Measurements from ENCODE around the gene GRIK4. TPM values are rescaled to one million over a fixed set of nuclear protein-coding genes. Genes with fewer than 3 reads are reported as not detected.

GRIK4 gene
- total RNA-seq, 2 donors from 2014 or later = not detected

GRCh38 chr11:120918257-120918656 is 406.7 kb downstream of the GRIK4 start:
- no peak for DNase-seq (ENCODE audit: low spot score in 2 of 2)
- no peak for ATAC-seq
- H3K36me3 Mint-ChIP-seq = no peaks in the 10 kb centered on the region
- H3K27ac Mint-ChIP-seq = no peak overlapping the region
- H3K9me3 Mint-ChIP-seq = no peaks in the 10 kb centered on the region

- H3K9me3 Mint-ChIP-seq = no peaks in the 10 kb centered on the region
- DNase-seq (ENCODE audit: low spot score in 2 of 2) (no peak), ATAC-seq (no peak)
- no peak overlapping the region for H3K27ac Mint-ChIP-seq
- H3K36me3 Mint-ChIP-seq = no peaks in the 10 kb centered on the region
These were observed 407.5 kb downstream of the GRIK4 start for GRCh38 chr11:120919045-120919444.

DNA sequence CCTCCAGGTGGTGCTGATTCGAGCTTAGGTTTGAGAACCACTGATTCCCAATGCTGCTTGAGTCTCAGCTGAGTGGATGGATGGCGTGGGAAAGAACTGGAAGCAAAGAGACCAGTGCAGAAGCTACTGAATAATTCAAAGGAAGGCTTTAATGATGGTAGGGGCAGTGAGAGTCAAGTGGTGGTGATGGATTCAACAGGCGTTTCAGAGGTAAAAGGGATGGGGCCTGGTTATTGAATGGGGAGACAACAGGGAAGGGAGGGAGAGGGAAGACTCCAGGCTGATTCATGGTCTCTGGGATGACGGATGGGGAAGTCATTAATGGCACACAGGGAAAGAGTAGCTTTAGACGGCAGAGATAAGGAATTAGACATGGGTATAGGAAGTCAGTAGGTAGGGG is 408.0 kb downstream of the GRIK4 start:
- Mint-ChIP-seq H3K36me3 (no peaks in the 10 kb centered on the region), H3K27ac (no peak overlapping the region), H3K9me3 (no peaks in the 10 kb centered on the region)
- DNase-seq (ENCODE audit: low spot score in 2 of 2) (no peak), ATAC-seq (no peak)

DNA sequence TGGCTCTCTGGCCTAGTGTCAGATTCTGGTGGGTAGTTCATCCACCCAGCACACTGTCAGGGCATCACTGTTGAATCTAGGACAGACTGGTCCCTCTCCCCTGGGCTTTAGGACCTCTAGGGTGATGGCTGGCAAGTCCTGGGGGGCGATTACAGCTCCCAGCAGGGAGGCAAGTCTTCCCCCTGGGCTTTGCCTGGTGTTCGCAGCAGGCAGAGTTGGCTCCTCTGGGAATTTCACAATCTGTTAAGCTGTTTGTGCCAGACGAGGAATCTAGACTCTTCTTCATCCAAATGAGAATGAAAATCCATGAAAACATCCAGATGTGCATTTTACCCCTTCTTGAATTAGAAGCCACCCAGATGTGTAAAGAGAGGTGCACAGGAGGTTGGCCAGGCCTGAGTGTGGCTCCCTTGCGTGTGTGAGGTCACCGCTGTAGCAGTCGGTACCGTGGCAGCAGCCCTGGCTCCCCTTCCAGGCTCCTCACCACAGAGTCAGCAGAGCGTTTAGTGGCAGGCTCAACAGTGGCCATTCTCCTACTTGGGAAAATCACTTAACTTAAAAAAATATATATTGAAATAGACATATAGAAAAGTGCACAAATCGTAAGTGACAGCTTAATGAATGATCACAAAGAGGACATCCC is 412.4 kb downstream of the GRIK4 start:
- no peak for ATAC-seq
- Mint-ChIP-seq H3K36me3 (no peaks in the 10 kb centered on the region), H3K9me3 (no peaks in the 10 kb centered on the region), H3K27ac (no peak overlapping the region)
- no peak for DNase-seq (ENCODE audit: low spot score in 2 of 2)

DNA sequence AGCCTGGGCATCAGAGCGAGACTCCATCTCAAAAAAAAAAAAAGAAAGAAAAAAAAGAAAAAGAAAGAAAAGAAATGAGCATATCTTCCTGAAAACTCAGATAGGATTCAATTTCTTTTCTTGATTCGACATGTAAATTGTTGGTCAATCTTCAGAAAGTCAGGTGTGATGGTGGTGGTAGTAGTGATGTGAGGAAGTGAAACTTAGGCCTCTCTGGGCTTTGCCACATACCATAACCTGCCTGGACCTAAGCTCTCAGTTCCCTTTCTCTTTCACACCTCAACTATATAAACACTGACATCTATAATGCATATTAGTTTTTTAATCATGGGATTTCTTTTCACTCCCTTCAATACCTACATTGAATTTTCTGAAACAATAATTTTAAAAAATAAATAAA is 414.4 kb downstream of the GRIK4 start:
- Mint-ChIP-seq H3K27ac (no peak overlapping the region), H3K36me3 (no peaks in the 10 kb centered on the region), H3K9me3 (no peaks in the 10 kb centered on the region)
- ATAC-seq (no peak), DNase-seq (ENCODE audit: low spot score in 2 of 2) (no peak)

GRCh38 chr11:120928627-120929026 is 417.1 kb downstream of the GRIK4 start:
- DNase-seq (ENCODE audit: low spot score in 2 of 2) = no peak
- no peak for ATAC-seq
- Mint-ChIP-seq H3K9me3 (no peaks in the 10 kb centered on the region), H3K27ac (no peak overlapping the region), H3K36me3 (no peaks in the 10 kb centered on the region)

- DNase-seq (ENCODE audit: low spot score in 2 of 2) = no peak
- H3K36me3 Mint-ChIP-seq = no peaks in the 10 kb centered on the region
- no peak overlapping the region for H3K27ac Mint-ChIP-seq
- H3K9me3 Mint-ChIP-seq = no peaks in the 10 kb centered on the region
- ATAC-seq = no peak
These were observed 417.5 kb downstream of the GRIK4 start for GRCh38 chr11:120929090-120929489.

DNA sequence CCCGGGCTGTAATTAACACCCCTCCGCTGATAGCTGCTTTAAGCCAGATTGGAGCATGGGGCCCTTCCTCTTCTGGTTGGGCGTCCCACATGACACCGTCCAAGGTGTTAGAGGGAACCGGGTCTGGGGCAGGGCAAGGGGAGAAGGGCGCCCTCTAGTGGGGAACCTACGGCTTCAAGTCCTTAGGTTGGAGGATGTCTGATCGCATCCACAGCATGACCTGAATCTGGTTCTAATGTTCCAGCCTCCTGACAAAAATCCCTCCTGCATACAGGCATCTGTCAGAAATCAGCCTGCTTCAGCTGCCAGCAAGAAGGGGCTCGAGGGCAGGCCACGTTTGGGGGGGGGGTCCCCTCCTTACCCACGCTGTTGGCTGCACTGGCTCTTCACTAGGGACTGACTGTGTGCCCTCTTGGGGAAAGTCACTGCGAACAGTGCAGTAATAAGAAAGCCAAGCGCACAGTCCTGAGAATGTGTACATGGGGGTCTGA is 418.2 kb downstream of the GRIK4 start:
- ATAC-seq (peak; percentile 72 to 81), DNase-seq (ENCODE audit: low spot score in 2 of 2) (peak in 1 of 2 donors; percentile 58)
- Mint-ChIP-seq H3K27ac (no peak overlapping the region), H3K36me3 (no peaks in the 10 kb centered on the region), H3K9me3 (no peaks in the 10 kb centered on the region)

DNA sequence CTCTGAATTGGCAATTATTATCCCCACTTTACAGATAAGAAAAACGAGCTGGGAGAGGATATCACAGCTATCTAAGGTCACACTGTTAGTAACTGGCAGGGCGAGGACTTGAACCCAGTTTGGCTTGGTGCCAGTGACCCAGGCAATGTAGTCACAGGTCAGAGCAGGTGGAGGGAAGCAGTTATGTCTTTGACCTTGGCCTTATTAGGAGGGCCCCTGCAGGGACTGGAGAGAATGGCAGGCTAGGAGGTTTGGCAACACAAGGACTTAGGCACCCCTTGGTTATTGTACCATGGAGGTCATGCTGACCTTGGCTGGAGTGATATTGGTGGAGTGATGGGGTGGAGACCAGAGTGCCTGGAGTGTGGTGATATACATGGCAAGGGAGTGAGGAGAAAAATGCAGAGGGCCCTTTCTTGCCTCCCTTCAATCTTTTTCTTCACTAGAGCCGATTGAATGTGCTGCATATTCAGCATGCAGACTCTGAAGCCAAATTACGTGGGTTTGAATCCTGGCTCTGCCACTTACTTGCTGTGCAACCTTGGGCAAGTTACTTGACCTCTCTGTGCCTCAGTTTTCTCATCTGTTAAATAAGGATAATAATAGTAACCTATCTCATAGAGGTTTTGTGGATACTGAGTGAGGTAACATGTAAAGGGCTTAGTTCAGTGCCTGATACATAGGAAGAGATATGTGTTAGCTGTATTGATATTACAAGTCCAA is 419.7 kb downstream of the GRIK4 start:
- Mint-ChIP-seq H3K9me3 (no peaks in the 10 kb centered on the region), H3K36me3 (no peaks in the 10 kb centered on the region), H3K27ac (no peak overlapping the region)
- ATAC-seq = no peak
- no peak for DNase-seq (ENCODE audit: low spot score in 2 of 2)

DNA sequence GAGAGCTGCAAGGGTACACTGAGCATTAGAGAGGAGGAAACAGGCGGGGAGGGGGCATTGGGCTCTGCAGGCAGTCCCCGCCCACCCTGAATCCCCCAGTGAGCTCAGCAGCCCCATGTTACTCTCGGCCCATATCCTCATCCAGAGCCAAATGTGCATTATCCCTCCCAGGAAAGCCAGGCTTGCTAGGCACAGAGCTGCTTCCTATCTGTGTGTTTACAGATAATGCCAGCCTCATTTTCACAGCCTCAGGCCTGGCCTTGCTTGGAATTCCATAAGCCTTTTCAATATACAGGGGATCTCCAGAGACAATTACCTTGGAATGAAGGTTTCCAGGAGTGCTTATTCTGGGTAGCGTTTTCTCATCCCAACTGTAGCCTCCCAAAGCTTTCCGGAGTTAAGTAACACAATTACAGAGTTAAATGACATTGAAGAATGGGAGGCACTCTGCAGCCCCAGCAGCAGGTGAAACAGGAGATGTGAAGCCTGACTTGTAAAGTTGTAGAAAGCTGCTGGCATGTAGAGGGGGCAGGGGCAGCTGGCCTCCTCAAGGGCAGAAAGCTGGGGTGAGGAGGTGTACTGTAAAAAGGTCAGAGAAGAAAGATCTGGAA is 420.9 kb downstream of the GRIK4 start:
- Mint-ChIP-seq H3K27ac (no peak overlapping the region), H3K36me3 (no peaks in the 10 kb centered on the region), H3K9me3 (no peaks in the 10 kb centered on the region)
- ATAC-seq = no peak
- DNase-seq (ENCODE audit: low spot score in 2 of 2) = no peak

GRCh38 chr11:120936356-120936755 is 424.8 kb downstream of the GRIK4 start:
- ATAC-seq = no peak
- Mint-ChIP-seq H3K27ac (no peak overlapping the region), H3K9me3 (no peaks in the 10 kb centered on the region), H3K36me3 (no peaks in the 10 kb centered on the region)
- no peak for DNase-seq (ENCODE audit: low spot score in 2 of 2)

GRCh38 chr11:120937501-120937900 is 426.0 kb downstream of the GRIK4 start:
- no peak for ATAC-seq
- no peak overlapping the region for H3K27ac Mint-ChIP-seq
- no peak for DNase-seq (ENCODE audit: low spot score in 2 of 2)
- H3K9me3 Mint-ChIP-seq = peaks cover 0 to 4% of the 10 kb centered on the region in 2 donors
- H3K36me3 Mint-ChIP-seq = no peaks in the 10 kb centered on the region

DNA sequence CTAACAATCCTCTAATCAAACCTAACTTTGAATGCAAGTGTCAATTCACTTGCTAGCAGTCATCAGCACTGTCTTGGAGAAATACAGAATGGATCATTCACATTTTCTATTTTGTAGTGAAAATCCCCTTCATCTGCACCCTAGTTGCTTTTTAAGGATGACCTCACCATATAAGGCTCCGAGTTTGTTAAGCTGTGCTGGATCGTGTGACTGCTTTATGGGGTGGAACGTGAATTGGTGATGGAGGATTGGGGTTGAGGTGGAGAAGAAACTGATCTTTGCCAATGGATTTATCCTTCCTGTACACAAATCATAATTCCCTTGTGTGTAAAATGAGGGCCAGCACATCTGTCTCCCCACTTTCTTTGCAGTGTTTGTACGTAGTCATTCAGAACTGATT is 426.7 kb downstream of the GRIK4 start:
- ATAC-seq = no peak
- H3K27ac Mint-ChIP-seq = no peak overlapping the region
- H3K9me3 Mint-ChIP-seq = peaks cover 0 to 4% of the 10 kb centered on the region in 2 donors
- no peaks in the 10 kb centered on the region for H3K36me3 Mint-ChIP-seq
- DNase-seq (ENCODE audit: low spot score in 2 of 2) = no peak

DNA sequence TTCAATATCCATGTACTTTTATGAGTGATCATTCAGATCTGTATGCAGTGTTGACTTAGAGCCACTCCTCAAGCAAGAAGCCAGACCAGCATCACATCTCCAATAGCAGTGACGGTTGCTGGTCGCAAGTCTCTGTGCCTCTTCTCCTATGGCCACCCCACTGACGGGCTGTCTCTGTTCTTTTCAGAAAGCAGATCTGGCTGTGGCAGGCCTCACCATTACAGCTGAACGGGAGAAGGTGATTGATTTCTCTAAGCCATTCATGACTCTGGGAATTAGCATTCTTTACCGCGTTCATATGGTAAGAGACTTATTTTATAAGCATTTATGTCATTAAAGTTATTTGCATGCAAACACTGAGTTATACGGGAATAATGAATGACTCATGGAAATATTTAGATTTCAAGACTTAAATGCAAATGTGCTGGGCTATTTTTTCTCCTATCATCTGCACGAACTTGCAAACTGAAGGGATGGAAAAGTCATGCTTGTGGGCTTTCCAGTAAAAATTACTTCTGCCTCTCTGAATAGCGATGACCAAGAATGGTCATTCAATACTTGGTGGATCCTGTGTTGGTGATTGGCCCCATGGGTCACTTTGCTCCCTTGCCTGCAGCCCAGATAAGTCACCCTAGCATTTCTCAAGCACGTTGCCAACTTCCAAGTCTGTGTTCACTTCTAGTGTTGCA is 428.8 kb downstream of the GRIK4 start:
- Mint-ChIP-seq H3K27ac (no peak overlapping the region), H3K9me3 (peaks cover 11 to 18% of the 10 kb centered on the region in 2 donors), H3K36me3 (peaks cover 11 to 13% of the 10 kb centered on the region in 2 donors)
- ATAC-seq (no peak), DNase-seq (ENCODE audit: low spot score in 2 of 2) (no peak)

DNA sequence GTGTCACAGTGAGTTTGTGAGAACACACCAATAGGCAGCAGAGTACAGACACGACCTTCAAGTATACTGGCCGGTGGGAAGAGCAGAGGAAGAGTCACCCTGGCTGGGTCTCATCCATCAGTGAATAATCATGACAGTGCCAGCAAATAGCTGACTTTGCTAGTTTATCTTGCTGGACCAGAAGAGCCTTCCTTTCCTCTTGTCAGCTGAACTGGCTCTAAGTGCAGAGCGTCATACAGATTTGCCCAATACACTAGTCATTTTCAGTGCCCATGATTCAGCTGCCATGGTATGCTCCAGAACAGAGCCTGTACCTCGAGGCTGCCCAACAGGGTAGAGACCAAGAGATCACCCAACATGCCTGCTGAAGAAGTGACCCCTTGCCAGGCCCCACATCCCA is 429.5 kb downstream of the GRIK4 start:
- no peak overlapping the region for H3K27ac Mint-ChIP-seq

DNA sequence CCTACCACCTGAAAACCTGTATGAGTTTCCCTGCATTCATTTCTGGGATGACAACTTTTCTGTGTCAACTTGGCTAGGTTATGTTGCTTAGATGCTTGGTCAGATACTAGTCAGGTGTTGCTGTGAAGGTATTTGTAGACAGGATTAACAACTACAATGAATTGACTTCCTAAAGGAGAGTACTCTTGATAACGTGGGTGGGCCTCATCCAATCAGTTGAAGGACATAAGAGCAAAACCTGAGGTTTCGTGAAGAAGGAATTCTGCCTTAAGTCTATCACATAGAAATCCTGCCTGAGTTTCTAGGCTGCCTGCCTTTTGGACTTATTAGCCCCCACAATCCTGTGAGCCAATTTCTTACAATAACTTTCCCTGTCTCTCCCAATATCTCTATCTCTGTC is 431.2 kb downstream of the GRIK4 start:
- no peak for ATAC-seq
- Mint-ChIP-seq H3K27ac (no peak overlapping the region), H3K9me3 (peaks cover 14 to 18% of the 10 kb centered on the region in 2 donors)

More for the DNA sequence above, 429.5 kb downstream of the GRIK4 start:
- H3K9me3 Mint-ChIP-seq = peaks cover 14 to 18% of the 10 kb centered on the region in 2 donors
- no peak for ATAC-seq
- H3K36me3 Mint-ChIP-seq = peaks cover 17 to 18% of the 10 kb centered on the region in 2 donors
- no peak for DNase-seq (ENCODE audit: low spot score in 2 of 2)

DNA sequence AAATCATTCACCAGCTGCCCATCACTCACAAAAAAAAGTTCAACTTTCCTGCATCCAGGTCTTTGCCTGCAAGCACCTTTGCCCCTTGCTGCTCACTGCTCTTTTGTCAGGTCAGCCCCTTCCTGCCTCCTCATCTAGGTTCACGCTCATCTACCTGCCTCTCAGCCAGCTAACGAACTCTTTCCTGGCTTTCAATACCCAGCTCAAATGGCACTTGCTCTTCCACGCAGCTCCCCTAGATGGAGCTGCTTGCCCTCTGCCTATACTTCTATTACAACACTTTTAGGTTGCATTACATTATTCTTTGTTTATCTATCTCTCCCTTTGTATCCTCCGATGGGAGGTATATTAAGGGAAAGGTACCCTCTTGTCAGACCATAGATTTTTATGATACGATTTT is 433.5 kb downstream of the GRIK4 start:
- DNase-seq (ENCODE audit: low spot score in 2 of 2) (no peak), ATAC-seq (no peak)
- Mint-ChIP-seq H3K27ac (no peak overlapping the region), H3K36me3 (peaks cover 17 to 18% of the 10 kb centered on the region in 2 donors), H3K9me3 (peaks cover 14 to 18% of the 10 kb centered on the region in 2 donors)

More for the DNA sequence above, 431.2 kb downstream of the GRIK4 start:
- no peak for DNase-seq (ENCODE audit: low spot score in 2 of 2)
- H3K36me3 Mint-ChIP-seq = peaks cover 17 to 18% of the 10 kb centered on the region in 2 donors
